HepG2 (cell line): ENCODE measurements around the gene NLRP6.

Experiments used
- BRF2 ChIP-seq: sonication (generic); formaldehyde crosslinking; IDR thresholded peaks from 2 replicates; pipeline ENCODE4 v1.8.1; 2022; ENCODE audit warnings: mild to moderate bottlenecking, missing genetic modification reagents
- HMGA1 ChIP-seq: sonication (generic); formaldehyde crosslinking; conservative IDR thresholded peaks from 2 replicates; pipeline ENCODE4 v1.4.0; 2020; ENCODE audit warnings: missing genetic modification reagents
- MXD4 ChIP-seq: IDR thresholded peaks from 2 replicates; pipeline ENCODE4 v1.6.1; 2016; ENCODE audit warnings: mild to moderate bottlenecking, missing biosample characterization, missing genetic modification reagents
- ZKSCAN1 ChIP-seq: fragments of 150-350 bp; IDR thresholded peaks from 2 replicates; pipeline ENCODE4 v1.6.1; 2014; ENCODE audit warnings: low read length
- ZNF12 ChIP-seq: sonication (generic); formaldehyde crosslinking; IDR thresholded peaks from 2 replicates; pipeline ENCODE4 v1.5.0; 2020; ENCODE audit warnings: missing genetic modification reagents
- ZSCAN25 ChIP-seq: sonication (generic); formaldehyde crosslinking; IDR thresholded peaks from 2 replicates; pipeline ENCODE4 v1.8.0; 2022; ENCODE audit warnings: mild to moderate bottlenecking, missing genetic modification reagents
- TF ChIP-seq, protein P1 (sequence below): sonication (generic); formaldehyde crosslinking; IDR thresholded peaks from 2 replicates; pipeline ENCODE4 v1.5.0; 2020; ENCODE audit warnings: mild to moderate bottlenecking, missing genetic modification reagents, moderate library complexity
- TF ChIP-seq, protein P2 (sequence below): conservative IDR thresholded peaks from 2 replicates; pipeline ENCODE4 v1.6.1; 2018; ENCODE audit warnings: missing genetic modification reagents
- TF ChIP-seq, protein P3 (sequence below): fragments of 450-650 bp; IDR thresholded peaks from 2 replicates; pipeline ENCODE4 v1.6.1; 2017; ENCODE audit warnings: mild to moderate bottlenecking

- TF ChIP-seq ZNF12 (no peak), BRF2 (CRISPR knock-in tag) (no peak), HMGA1 (CRISPR knock-in tag) (no peak), ZSCAN25 (CRISPR knock-in tag) (no peak), ZKSCAN1 (no peak), MXD4 (no peak)
- TF ChIP-seq, protein P1, sequence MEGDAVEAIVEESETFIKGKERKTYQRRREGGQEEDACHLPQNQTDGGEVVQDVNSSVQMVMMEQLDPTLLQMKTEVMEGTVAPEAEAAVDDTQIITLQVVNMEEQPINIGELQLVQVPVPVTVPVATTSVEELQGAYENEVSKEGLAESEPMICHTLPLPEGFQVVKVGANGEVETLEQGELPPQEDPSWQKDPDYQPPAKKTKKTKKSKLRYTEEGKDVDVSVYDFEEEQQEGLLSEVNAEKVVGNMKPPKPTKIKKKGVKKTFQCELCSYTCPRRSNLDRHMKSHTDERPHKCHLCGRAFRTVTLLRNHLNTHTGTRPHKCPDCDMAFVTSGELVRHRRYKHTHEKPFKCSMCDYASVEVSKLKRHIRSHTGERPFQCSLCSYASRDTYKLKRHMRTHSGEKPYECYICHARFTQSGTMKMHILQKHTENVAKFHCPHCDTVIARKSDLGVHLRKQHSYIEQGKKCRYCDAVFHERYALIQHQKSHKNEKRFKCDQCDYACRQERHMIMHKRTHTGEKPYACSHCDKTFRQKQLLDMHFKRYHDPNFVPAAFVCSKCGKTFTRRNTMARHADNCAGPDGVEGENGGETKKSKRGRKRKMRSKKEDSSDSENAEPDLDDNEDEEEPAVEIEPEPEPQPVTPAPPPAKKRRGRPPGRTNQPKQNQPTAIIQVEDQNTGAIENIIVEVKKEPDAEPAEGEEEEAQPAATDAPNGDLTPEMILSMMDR (CRISPR knock-in tag): no peak
- TF ChIP-seq, protein P2, sequence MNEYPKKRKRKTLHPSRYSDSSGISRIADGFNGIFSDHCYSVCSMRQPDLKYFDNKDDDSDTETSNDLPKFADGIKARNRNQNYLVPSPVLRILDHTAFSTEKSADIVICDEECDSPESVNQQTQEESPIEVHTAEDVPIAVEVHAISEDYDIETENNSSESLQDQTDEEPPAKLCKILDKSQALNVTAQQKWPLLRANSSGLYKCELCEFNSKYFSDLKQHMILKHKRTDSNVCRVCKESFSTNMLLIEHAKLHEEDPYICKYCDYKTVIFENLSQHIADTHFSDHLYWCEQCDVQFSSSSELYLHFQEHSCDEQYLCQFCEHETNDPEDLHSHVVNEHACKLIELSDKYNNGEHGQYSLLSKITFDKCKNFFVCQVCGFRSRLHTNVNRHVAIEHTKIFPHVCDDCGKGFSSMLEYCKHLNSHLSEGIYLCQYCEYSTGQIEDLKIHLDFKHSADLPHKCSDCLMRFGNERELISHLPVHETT (CRISPR knock-in tag): no peak
- TF ChIP-seq, protein P3, sequence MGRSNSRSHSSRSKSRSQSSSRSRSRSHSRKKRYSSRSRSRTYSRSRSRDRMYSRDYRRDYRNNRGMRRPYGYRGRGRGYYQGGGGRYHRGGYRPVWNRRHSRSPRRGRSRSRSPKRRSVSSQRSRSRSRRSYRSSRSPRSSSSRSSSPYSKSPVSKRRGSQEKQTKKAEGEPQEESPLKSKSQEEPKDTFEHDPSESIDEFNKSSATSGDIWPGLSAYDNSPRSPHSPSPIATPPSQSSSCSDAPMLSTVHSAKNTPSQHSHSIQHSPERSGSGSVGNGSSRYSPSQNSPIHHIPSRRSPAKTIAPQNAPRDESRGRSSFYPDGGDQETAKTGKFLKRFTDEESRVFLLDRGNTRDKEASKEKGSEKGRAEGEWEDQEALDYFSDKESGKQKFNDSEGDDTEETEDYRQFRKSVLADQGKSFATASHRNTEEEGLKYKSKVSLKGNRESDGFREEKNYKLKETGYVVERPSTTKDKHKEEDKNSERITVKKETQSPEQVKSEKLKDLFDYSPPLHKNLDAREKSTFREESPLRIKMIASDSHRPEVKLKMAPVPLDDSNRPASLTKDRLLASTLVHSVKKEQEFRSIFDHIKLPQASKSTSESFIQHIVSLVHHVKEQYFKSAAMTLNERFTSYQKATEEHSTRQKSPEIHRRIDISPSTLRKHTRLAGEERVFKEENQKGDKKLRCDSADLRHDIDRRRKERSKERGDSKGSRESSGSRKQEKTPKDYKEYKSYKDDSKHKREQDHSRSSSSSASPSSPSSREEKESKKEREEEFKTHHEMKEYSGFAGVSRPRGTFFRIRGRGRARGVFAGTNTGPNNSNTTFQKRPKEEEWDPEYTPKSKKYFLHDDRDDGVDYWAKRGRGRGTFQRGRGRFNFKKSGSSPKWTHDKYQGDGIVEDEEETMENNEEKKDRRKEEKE: no peak
These were observed 6.9 kb upstream of the NLRP6 start for GRCh38 chr11:271319-271715.
